SH-SY5Y (cell line): ENCODE measurements around the gene TENT5C.

Experiments used
- GATA2 ChIP-seq: IDR thresholded peaks from 2 replicates; pipeline ENCODE4 v1.6.1; 2011; ENCODE audit warnings: mild to moderate bottlenecking, low read depth, low read length
- GATA3 ChIP-seq: IDR thresholded peaks from 2 replicates; pipeline ENCODE4 v1.6.1; 2011; ENCODE audit warnings: low read depth, mild to moderate bottlenecking, low read length, moderate library complexity

GRCh38 chr1:117564227-117565075 is 41.4 kb upstream of the TENT5C start:
- TF ChIP-seq GATA2, result no peak
- TF ChIP-seq GATA3, result no peak
